ENCODE data around the gene DEPDC4. TPM values are rescaled to one million over a fixed set of nuclear protein-coding genes. Genes with fewer than 3 reads are reported as not detected.
"Not testable (repeated sequence)": the region's sequence is repeated elsewhere in the genome, so short reads cannot be mapped to it uniquely, and the experiment has no call there.

DEPDC4 gene
- total RNA-seq, 2 experiments from 2014 or later = 1.6 to 2.8 TPM

DNA sequence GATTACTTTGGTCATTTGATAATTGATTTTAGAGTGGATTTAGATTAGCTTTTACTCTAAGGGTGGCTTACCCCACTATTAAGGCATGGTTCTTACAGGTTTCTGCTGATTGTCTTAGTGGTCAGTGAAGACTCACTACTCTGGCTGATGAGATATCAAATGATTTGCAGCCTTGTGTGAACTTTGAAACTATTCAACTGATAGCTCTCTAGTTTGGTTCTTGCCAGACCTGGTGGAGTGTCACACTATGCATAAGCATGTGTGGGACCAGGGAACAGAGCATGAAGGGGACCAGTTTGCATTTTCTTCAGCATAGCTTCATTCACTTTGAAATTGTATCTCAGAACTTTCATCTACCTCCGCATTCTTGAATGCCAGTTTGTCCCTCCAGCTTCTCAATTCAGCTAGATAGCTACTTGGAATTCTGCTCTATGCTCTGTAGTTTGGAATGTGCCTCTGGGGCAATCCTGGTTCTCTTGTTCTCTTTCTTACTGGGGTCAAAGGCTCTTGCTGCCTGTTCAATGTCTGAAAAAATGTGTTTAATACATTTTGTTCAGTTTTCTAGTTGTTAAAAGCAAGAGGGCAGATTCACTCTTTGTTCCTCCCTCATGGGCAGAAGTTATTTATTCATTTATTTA is 12.8 kb upstream of the DEPDC4 start:
- H3K4me1 Mint-ChIP-seq (ENCODE audit: low read depth) = peaks cover 4% of the 10 kb centered on the region
- ChIA-PET POLR2A (no interaction called here), CTCF (no interaction called here)
- H3K36me3 Mint-ChIP-seq (ENCODE audit: low read depth) = peaks cover 5% of the 10 kb centered on the region
- no peak overlapping the region for H3K27ac Mint-ChIP-seq
- no peak for DNase-seq
- H3K4me3 Mint-ChIP-seq = no peak overlapping the region
- no peaks in the 10 kb centered on the region for H3K27me3 Mint-ChIP-seq (ENCODE audit: low read depth)
- no peak for ATAC-seq
- H3K9me3 Mint-ChIP-seq (ENCODE audit: insufficient read depth) = no peaks in the 10 kb centered on the region

- no peaks in the 10 kb centered on the region for H3K27me3 Mint-ChIP-seq (ENCODE audit: low read depth)
- POLR2A ChIA-PET = no interaction called here
- CTCF ChIA-PET = interaction anchor here (0.7 kb wide), 1 partner anchor 13 kb away, joined by 3 read pairs; the partner anchor contains the start of genes DEPDC4 and SCYL2
- DNase-seq (no peak), ATAC-seq (no peak)
- H3K4me1 Mint-ChIP-seq (ENCODE audit: low read depth) = peaks cover 4% of the 10 kb centered on the region
- H3K9me3 Mint-ChIP-seq (ENCODE audit: insufficient read depth) = no peaks in the 10 kb centered on the region
- no peak overlapping the region for H3K4me3 Mint-ChIP-seq
- no peak overlapping the region for H3K27ac Mint-ChIP-seq
- peaks cover 5% of the 10 kb centered on the region for H3K36me3 Mint-ChIP-seq (ENCODE audit: low read depth)
Measured at GRCh38 chr12:100279159-100279558, 12.3 kb upstream of the DEPDC4 start.

DNA sequence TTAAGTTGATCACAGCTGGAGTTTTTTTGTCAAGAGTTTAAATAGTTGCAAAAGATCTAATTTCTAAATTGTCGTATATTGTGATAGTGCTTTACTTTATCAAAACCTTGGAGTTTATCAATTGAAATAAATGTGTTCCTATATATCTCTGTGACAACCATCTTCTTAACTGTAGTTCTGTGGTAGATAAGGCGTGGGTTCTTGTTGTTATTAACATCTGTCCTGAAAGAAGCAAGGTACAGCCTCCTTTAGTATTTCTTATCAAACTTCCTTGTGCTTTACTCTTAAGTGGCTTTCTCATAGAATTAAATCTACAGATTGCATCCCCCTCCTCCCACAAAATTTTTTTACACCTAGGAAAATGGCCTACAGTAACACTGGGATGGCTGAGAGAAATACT is 7.4 kb upstream of the DEPDC4 start:
- Mint-ChIP-seq H3K9me3 (ENCODE audit: insufficient read depth) (no peaks in the 10 kb centered on the region), H3K4me1 (ENCODE audit: low read depth) (peaks cover 11% of the 10 kb centered on the region), H3K27me3 (ENCODE audit: low read depth) (no peaks in the 10 kb centered on the region), H3K36me3 (ENCODE audit: low read depth) (peaks cover 6% of the 10 kb centered on the region), H3K27ac (no peak overlapping the region), H3K4me3 (no peak overlapping the region)
- ChIA-PET CTCF (no interaction called here), POLR2A (no interaction called here)
- ATAC-seq = no peak
- no peak for DNase-seq

- H3K27ac Mint-ChIP-seq = no peak overlapping the region
- peaks cover 6% of the 10 kb centered on the region for H3K36me3 Mint-ChIP-seq (ENCODE audit: low read depth)
- POLR2A ChIA-PET = no interaction called here
- no peaks in the 10 kb centered on the region for H3K27me3 Mint-ChIP-seq (ENCODE audit: low read depth)
- CTCF ChIA-PET = no interaction called here
- no peak for ATAC-seq
- no peak for DNase-seq
- no peaks in the 10 kb centered on the region for H3K9me3 Mint-ChIP-seq (ENCODE audit: insufficient read depth)
- H3K4me1 Mint-ChIP-seq (ENCODE audit: low read depth) = peaks cover 16% of the 10 kb centered on the region
- H3K4me3 Mint-ChIP-seq = no peak overlapping the region
Measured at GRCh38 chr12:100273782-100274181, 6.9 kb upstream of the DEPDC4 start.

- ATAC-seq (no peak), DNase-seq (no peak)
- Mint-ChIP-seq H3K9me3 (ENCODE audit: insufficient read depth) (no peaks in the 10 kb centered on the region), H3K27ac (peak overlapping the region; percentile 3), H3K36me3 (ENCODE audit: low read depth) (peaks cover 2% of the 10 kb centered on the region), H3K4me3 (peak overlapping the region; percentile 90), H3K4me1 (ENCODE audit: low read depth) (peaks cover 23% of the 10 kb centered on the region), H3K27me3 (ENCODE audit: low read depth) (no peaks in the 10 kb centered on the region)
- POLR2A ChIA-PET = interaction anchor here (1.0 to 4.3 kb wide), 2 partner anchors 16 to 68 kb away, joined by 3 to 37 read pairs; partner anchors contain the start of gene ACTR6
- CTCF ChIA-PET = interaction anchor here (1.7 kb wide), 1 partner anchor 68 kb away, joined by 3 read pairs; the partner anchor contains the start of gene ACTR6
Measured at GRCh38 chr12:100268835-100269564, 2.1 kb upstream of the DEPDC4 start.

- H3K27ac Mint-ChIP-seq = peak overlapping the region; percentile 99
- ChIA-PET CTCF (interaction anchor here (1.3 to 1.8 kb wide), 3 partner anchors 33 to 129 kb away, joined by 3 to 7 read pairs (median 3); no protein-coding TSS in a partner anchor), POLR2A (interaction anchor here (0.6 to 4.3 kb wide), 4 partner anchors 9 to 275 kb away, joined by 3 to 37 read pairs (median 4); partner anchors contain the start of gene ACTR6)
- H3K4me3 Mint-ChIP-seq = peak overlapping the region; percentile 90
- H3K9me3 Mint-ChIP-seq (ENCODE audit: insufficient read depth) = no peaks in the 10 kb centered on the region
- no peaks in the 10 kb centered on the region for H3K27me3 Mint-ChIP-seq (ENCODE audit: low read depth)
- H3K4me1 Mint-ChIP-seq (ENCODE audit: low read depth) = peaks cover 23% of the 10 kb centered on the region
- H3K36me3 Mint-ChIP-seq (ENCODE audit: low read depth) = peaks cover 2% of the 10 kb centered on the region
- ATAC-seq (peak; percentile 4), DNase-seq (peak; percentile 34)
Measured at GRCh38 chr12:100267603-100268281, 863 bp upstream of the DEPDC4 start.

- DNase-seq = peak; percentile 95
- Mint-ChIP-seq H3K27me3 (ENCODE audit: low read depth) (no peaks in the 10 kb centered on the region), H3K27ac (peak overlapping the region; percentile 99), H3K4me1 (ENCODE audit: low read depth) (peaks cover 23% of the 10 kb centered on the region), H3K4me3 (peak overlapping the region; percentile 90), H3K36me3 (ENCODE audit: low read depth) (peaks cover 1% of the 10 kb centered on the region), H3K9me3 (ENCODE audit: insufficient read depth) (no peaks in the 10 kb centered on the region)
- ChIA-PET POLR2A (interaction anchor here (0.6 to 4.3 kb wide), 2 partner anchors 57 to 65 kb away, joined by 3 to 37 read pairs; partner anchors contain the start of gene ACTR6), CTCF (interaction anchor here (1.1 to 1.8 kb wide), 2 partner anchors 12 to 32 kb away, joined by 3 to 7 read pairs; no protein-coding TSS in a partner anchor)
- ATAC-seq = peak; percentile 90
Measured at GRCh38 chr12:100266585-100266834, 369 bp downstream of the DEPDC4 start.

DNA sequence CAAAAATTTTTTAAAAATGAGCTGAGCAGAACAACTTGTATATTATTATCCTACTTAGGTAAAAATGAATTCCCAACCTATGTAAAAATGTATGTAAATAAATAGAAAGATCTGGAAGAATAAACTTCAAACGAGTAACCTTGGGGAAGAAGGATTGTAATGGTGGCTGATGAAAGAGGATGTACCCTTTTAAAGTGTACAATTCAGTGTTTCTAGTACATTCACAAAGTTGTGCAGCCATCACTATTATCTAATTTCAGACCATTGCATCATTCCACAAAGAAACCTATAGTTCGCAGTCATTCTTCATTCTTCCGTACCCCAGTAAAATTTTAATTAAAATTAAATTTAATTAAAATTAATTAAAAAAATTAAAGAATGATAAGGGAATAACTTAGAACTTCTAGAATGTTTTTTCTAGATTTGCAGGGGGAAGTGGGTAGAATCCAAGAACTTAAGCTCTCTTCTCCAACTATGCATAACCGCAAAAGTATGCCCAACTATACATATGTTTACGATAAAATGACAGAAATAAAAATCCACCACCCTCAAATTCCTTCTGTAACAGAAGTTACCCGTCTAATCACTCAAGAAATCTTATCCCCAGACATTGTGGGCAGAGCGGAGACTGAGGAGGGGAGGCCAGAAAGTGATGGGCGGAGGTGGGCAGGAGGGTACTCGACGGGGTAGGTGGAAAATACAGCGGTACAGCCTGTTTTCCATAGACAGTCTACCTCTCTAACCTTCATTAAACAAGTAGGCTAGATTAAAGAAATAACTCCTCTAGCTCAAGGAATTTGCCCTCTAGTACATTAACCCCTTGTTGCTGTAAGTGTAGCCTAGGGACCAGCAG is 921 bp downstream of the DEPDC4 start:
- ChIA-PET CTCF (interaction anchor here (1.1 to 1.8 kb wide), 3 partner anchors 13 to 128 kb away, joined by 3 to 7 read pairs (median 5); no protein-coding TSS in a partner anchor), POLR2A (interaction anchor here (4.3 kb wide), 1 partner anchor 65 kb away, joined by 37 read pairs; the partner anchor contains the start of gene ACTR6)
- Mint-ChIP-seq H3K9me3 (ENCODE audit: insufficient read depth) (no peaks in the 10 kb centered on the region), H3K27me3 (ENCODE audit: low read depth) (no peaks in the 10 kb centered on the region), H3K27ac (peak overlapping the region; percentile 99), H3K36me3 (ENCODE audit: low read depth) (no peaks in the 10 kb centered on the region), H3K4me3 (peak overlapping the region; percentile 90), H3K4me1 (ENCODE audit: low read depth) (peaks cover 23% of the 10 kb centered on the region)
- ATAC-seq (no peak), DNase-seq (no peak)

GRCh38 chr12:100265107-100265506 is 1.8 kb downstream of the DEPDC4 start:
- CTCF ChIA-PET = interaction anchor here (1.5 kb wide), 1 partner anchor 127 kb away, joined by 5 read pairs; no protein-coding TSS in a partner anchor
- not testable (repeated sequence) for ATAC-seq; H3K4me3 Mint-ChIP-seq; H3K9me3 Mint-ChIP-seq (ENCODE audit: insufficient read depth); DNase-seq; H3K27me3 Mint-ChIP-seq (ENCODE audit: low read depth); H3K36me3 Mint-ChIP-seq (ENCODE audit: low read depth); H3K27ac Mint-ChIP-seq
- POLR2A ChIA-PET = interaction anchor here (4.3 kb wide), 1 partner anchor 64 kb away, joined by 37 read pairs; the partner anchor contains the start of gene ACTR6
- peaks cover 20% of the 10 kb centered on the region for H3K4me1 Mint-ChIP-seq (ENCODE audit: low read depth)

DNA sequence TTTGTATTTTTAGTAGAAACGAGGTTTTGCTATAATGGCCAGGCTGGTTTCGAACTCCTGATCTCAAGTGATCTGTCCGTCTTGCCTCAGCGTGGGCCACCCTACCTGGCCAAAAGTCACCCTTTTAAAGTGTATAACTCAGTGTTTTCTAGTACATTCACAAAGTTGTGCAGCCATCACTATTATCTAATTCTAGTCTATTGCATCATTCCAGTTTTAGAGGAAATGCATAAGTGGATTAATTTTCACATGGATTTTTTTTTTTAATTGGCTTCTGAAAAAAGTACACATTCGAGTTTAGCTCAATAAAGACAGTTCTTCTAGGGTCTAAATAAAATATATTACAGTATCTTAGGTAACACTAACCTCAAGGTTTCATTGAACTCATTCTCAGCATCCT is 3.7 kb downstream of the DEPDC4 start:
- DNase-seq = no peak
- Mint-ChIP-seq H3K4me3 (no peak overlapping the region), H3K4me1 (ENCODE audit: low read depth) (peaks cover 12% of the 10 kb centered on the region), H3K9me3 (ENCODE audit: insufficient read depth) (no peaks in the 10 kb centered on the region), H3K27ac (no peak overlapping the region), H3K27me3 (ENCODE audit: low read depth) (no peaks in the 10 kb centered on the region), H3K36me3 (ENCODE audit: low read depth) (peaks cover under 1% of the 10 kb centered on the region)
- CTCF ChIA-PET = no interaction called here
- ATAC-seq = no peak
- POLR2A ChIA-PET = no interaction called here

DNA sequence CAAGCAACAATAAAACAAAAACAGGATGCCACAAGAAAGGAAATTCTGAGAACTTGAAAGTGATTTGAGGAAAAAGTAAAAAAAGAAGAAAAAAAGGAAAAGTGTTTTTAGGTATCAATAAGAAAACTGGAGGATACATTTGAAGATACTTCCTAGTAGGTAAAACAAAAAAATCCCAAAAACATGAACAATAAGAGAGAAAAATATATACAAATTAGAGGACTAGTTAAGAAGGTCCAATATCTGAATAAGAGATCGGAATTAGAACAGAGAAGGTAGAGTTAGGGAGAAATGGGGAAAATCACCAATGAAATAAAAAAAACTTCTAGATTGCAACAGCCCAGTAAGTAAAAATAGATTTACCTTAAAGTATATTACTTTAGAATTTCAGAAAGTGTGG is 8.8 kb downstream of the DEPDC4 start:
- Mint-ChIP-seq H3K27ac (no peak overlapping the region), H3K4me3 (no peak overlapping the region), H3K4me1 (ENCODE audit: low read depth) (peaks cover 11% of the 10 kb centered on the region), H3K27me3 (ENCODE audit: low read depth) (no peaks in the 10 kb centered on the region), H3K9me3 (ENCODE audit: insufficient read depth) (no peaks in the 10 kb centered on the region), H3K36me3 (ENCODE audit: low read depth) (peaks cover 4% of the 10 kb centered on the region)
- ATAC-seq (no peak), DNase-seq (no peak)
- ChIA-PET POLR2A (no interaction called here), CTCF (no interaction called here)
